HG03432 (cell line): ENCODE results near the gene KRCC1.

ENCODE experiments used
- ATAC-seq: cut with Tn5 transposase; IDR thresholded peaks from one replicate; pipeline ENCODE4 v1.9.1; 2021; ENCODE audit warnings: mild to moderate bottlenecking, moderate library complexity; ENCODE audit not compliant: unreplicated experiment

The KRCC1 gene

GRCh38 chr2:88078643-88079172, 23.1 kb upstream of the KRCC1 start:
- ATAC-seq = no peak

- no peak for ATAC-seq
Measured at GRCh38 chr2:88077080-88077479, 21.5 kb upstream of the KRCC1 start.

GRCh38 chr2:88074854-88075292, 19.3 kb upstream of the KRCC1 start:
- no peak for ATAC-seq

GRCh38 chr2:88074150-88074549, 18.6 kb upstream of the KRCC1 start:
- ATAC-seq = no peak

GRCh38 chr2:88071365-88071764, 15.8 kb upstream of the KRCC1 start:
- no peak for ATAC-seq

GRCh38 chr2:88070055-88070454, 14.5 kb upstream of the KRCC1 start:
- no peak for ATAC-seq

GRCh38 chr2:88069117-88069516, 13.5 kb upstream of the KRCC1 start:
- ATAC-seq = no peak

GRCh38 chr2:88068044-88068443, 12.5 kb upstream of the KRCC1 start:
- no peak for ATAC-seq

- no peak for ATAC-seq
Measured at GRCh38 chr2:88067598-88067997, 12.0 kb upstream of the KRCC1 start, which contains the start of gene SMYD1. Gene SMYD1, plus strand, starts transcription at chr2:88067825. Its CDS starts 40 bp downstream, at chr2:88067865.

- no peak for ATAC-seq
Measured at GRCh38 chr2:88067189-88067588, 11.6 kb upstream of the KRCC1 start.

GRCh38 chr2:88066543-88066942, 11.0 kb upstream of the KRCC1 start:
- ATAC-seq = no peak

GRCh38 chr2:88061295-88061694, 5.7 kb upstream of the KRCC1 start:
- ATAC-seq = no peak

- ATAC-seq = no peak
Measured at GRCh38 chr2:88060907-88061275, 5.3 kb upstream of the KRCC1 start.

GRCh38 chr2:88059979-88060906, 4.7 kb upstream of the KRCC1 start:
- ATAC-seq = peak; percentile 33

- ATAC-seq = no peak
Measured at GRCh38 chr2:88058191-88058590, 2.6 kb upstream of the KRCC1 start.

GRCh38 chr2:88057437-88057844, 1.9 kb upstream of the KRCC1 start:
- ATAC-seq = no peak

- ATAC-seq = no peak
Measured at GRCh38 chr2:88054782-88055370, 707 bp downstream of the KRCC1 start.

- no peak for ATAC-seq
Measured at GRCh38 chr2:88053934-88054781, 1.4 kb downstream of the KRCC1 start.

- no peak for ATAC-seq
Measured at GRCh38 chr2:88053296-88053695, 2.3 kb downstream of the KRCC1 start.

GRCh38 chr2:88051792-88052191, 3.8 kb downstream of the KRCC1 start:
- no peak for ATAC-seq

- ATAC-seq = peak; percentile 39
Measured at GRCh38 chr2:88049622-88050021, 6.0 kb downstream of the KRCC1 start.
